H9 (cell line): ENCODE measurements around the gene PPTC7. TPM values are rescaled to one million over a fixed set of nuclear protein-coding genes. Genes with fewer than 3 reads are reported as not detected.

Experiments
- DNase-seq: peaks from one replicate; pipeline ENCODE4 v3.0.0-alpha.2; 2017
- H2AFZ ChIP-seq: one replicate; pipeline ENCODE4 v1.6.1; 2013; ENCODE audit warnings: mild to moderate bottlenecking, low read length, control low read depth, moderate library complexity
- H2AK5ac ChIP-seq: 2 replicates; pipeline ENCODE4 v1.6.1; 2013; ENCODE audit warnings: low read length, control low read depth, mixed read lengths; ENCODE audit not compliant: insufficient read length
- H2BK120ac ChIP-seq: one replicate; pipeline ENCODE4 v1.6.1; 2013; ENCODE audit warnings: low read depth, mild to moderate bottlenecking, low read length, control low read depth, inconsistent platforms; ENCODE audit not compliant: poor library complexity, severe bottlenecking
- H2BK12ac ChIP-seq: 2 replicates; pipeline ENCODE4 v1.6.1; 2013; ENCODE audit warnings: low read length, control low read depth, mixed read lengths, low read depth; ENCODE audit not compliant: insufficient read length
- H2BK15ac ChIP-seq: 2 replicates; pipeline ENCODE4 v1.6.1; 2013; ENCODE audit warnings: low read depth, low read length, control low read depth
- H2BK20ac ChIP-seq: one replicate; pipeline ENCODE4 v1.6.1; 2013; ENCODE audit warnings: low read depth, mild to moderate bottlenecking, low read length, control low read depth, inconsistent platforms; ENCODE audit not compliant: poor library complexity, severe bottlenecking
- H2BK5ac ChIP-seq: 2 replicates; pipeline ENCODE4 v1.6.1; 2013; ENCODE audit warnings: low read length, control low read depth, mixed read lengths; ENCODE audit not compliant: insufficient read length
- H3K14ac ChIP-seq: 2 replicates; pipeline ENCODE4 v1.6.1; 2013; ENCODE audit warnings: low read length, control low read depth; ENCODE audit not compliant: insufficient read depth
- H3K18ac ChIP-seq: 2 replicates; pipeline ENCODE4 v1.6.1; 2013; ENCODE audit warnings: low read depth, mild to moderate bottlenecking, mixed read lengths, low read length, control low read depth; ENCODE audit not compliant: insufficient read length
- H3K23ac ChIP-seq: 2 replicates; pipeline ENCODE4 v1.6.1; 2013; ENCODE audit warnings: low read length, control low read depth, mixed read lengths, low read depth; ENCODE audit not compliant: insufficient read length
- H3K23me2 ChIP-seq: 2 replicates; pipeline ENCODE4 v1.6.1; 2013; ENCODE audit warnings: low read depth, mild to moderate bottlenecking, mixed read lengths, low read length, control low read depth; ENCODE audit not compliant: insufficient read length, poor library complexity, severe bottlenecking
- H3K27ac ChIP-seq: 2 replicates; pipeline ENCODE4 v1.5.1; 2013; ENCODE audit warnings: low read length, control low read depth, mixed read lengths, low read depth; ENCODE audit not compliant: insufficient read length
- H3K27me3 ChIP-seq: 2 replicates; pipeline ENCODE4 v1.6.1; 2013; ENCODE audit warnings: low read length, control low read depth, inconsistent platforms; ENCODE audit not compliant: insufficient read depth
- H3K4ac ChIP-seq: 2 replicates; pipeline ENCODE4 v1.6.1; 2013; ENCODE audit warnings: low read depth, mild to moderate bottlenecking, control low read depth, inconsistent platforms, low read length, moderate library complexity
- H3K4me1 ChIP-seq: 2 replicates; pipeline ENCODE4 v1.6.1; 2013; ENCODE audit warnings: low read length, control low read depth, inconsistent platforms; ENCODE audit not compliant: insufficient read depth
- H3K4me2 ChIP-seq: 2 replicates; pipeline ENCODE4 v1.6.1; 2013; ENCODE audit warnings: low read length, control low read depth, mixed read lengths; ENCODE audit not compliant: insufficient read length, insufficient read depth
- H3K56ac ChIP-seq: 2 replicates; pipeline ENCODE4 v1.6.1; 2013; ENCODE audit warnings: low read depth, mild to moderate bottlenecking, mixed read lengths, low read length, control low read depth; ENCODE audit not compliant: insufficient read length
- H3K79me1 ChIP-seq: 2 replicates; pipeline ENCODE4 v1.6.1; 2013; ENCODE audit warnings: low read depth, mild to moderate bottlenecking, moderate library complexity, low read length, control low read depth, inconsistent platforms; ENCODE audit not compliant: insufficient read depth, poor library complexity, severe bottlenecking
- H3K79me2 ChIP-seq: 2 replicates; pipeline ENCODE4 v1.6.1; 2013; ENCODE audit warnings: low read length, control low read depth, inconsistent platforms; ENCODE audit not compliant: insufficient read depth
- H3K9ac ChIP-seq: 2 replicates; pipeline ENCODE4 v1.6.1; 2013; ENCODE audit warnings: low read length, control low read depth, mixed read lengths; ENCODE audit not compliant: insufficient read length; ENCODE audit errors: extremely low read depth
- H3K9me3 ChIP-seq: one replicate; pipeline ENCODE4 v1.6.1; 2013; ENCODE audit warnings: low read depth, low read length, inconsistent platforms; ENCODE audit not compliant: control insufficient read depth
- H3T11ph ChIP-seq: one replicate; pipeline ENCODE4 v1.6.1; 2013; ENCODE audit warnings: mild to moderate bottlenecking, low read length, control low read depth, inconsistent platforms
- H4K20me1 ChIP-seq: one replicate; pipeline ENCODE4 v1.6.1; 2013; ENCODE audit not compliant: control insufficient read depth, insufficient read length, insufficient read depth
- H4K5ac ChIP-seq: 2 replicates; pipeline ENCODE4 v1.6.1; 2013; ENCODE audit warnings: low read depth, mild to moderate bottlenecking, mixed read lengths, low read length, control low read depth; ENCODE audit not compliant: insufficient read length
- H4K8ac ChIP-seq: replicated peaks from 2 replicates; pipeline ENCODE4 v1.6.1; 2013; ENCODE audit warnings: low read length, control low read depth, mixed read lengths, low read depth; ENCODE audit not compliant: insufficient read length
- H4K91ac ChIP-seq: 2 replicates; pipeline ENCODE4 v1.6.1; 2013; ENCODE audit warnings: low read depth, mild to moderate bottlenecking, moderate library complexity, mixed read lengths, low read length, control low read depth; ENCODE audit not compliant: insufficient read length
- H3K27ac Mint-ChIP-seq, 3 experiments: 2 replicates in 2 of 3; 3 replicates in 1 of 3; pipeline ENCODE4 v1.8.0; 2020 to 2021; ENCODE audit warnings: mixed read lengths in 3 of 3, mild to moderate bottlenecking in 1 of 3, moderate library complexity in 1 of 3
- H3K27me3 Mint-ChIP-seq: 2 replicates; pipeline ENCODE4 v1.8.0; 2021; ENCODE audit warnings: low read depth, mild to moderate bottlenecking, moderate library complexity, mixed read lengths
- H3K36me3 Mint-ChIP-seq, 3 experiments: 2 replicates in 2 of 3; 3 replicates in 1 of 3; pipeline ENCODE4 v1.8.0; 2020 to 2021; ENCODE audit warnings: low read depth in 3 of 3, mixed read lengths in 3 of 3; ENCODE audit not compliant: insufficient read depth in 1 of 3
- H3K4me1 Mint-ChIP-seq, 2 experiments: 2 replicates each; pipeline ENCODE4 v1.8.0; 2020; ENCODE audit warnings: mixed read lengths in 2 of 2
- H3K4me3 Mint-ChIP-seq, 2 experiments: 2 replicates in 1 of 2; 3 replicates in 1 of 2; pipeline ENCODE4 v1.8.0; 2020 to 2021; ENCODE audit warnings: mild to moderate bottlenecking in 2 of 2, mixed read lengths in 2 of 2, moderate library complexity in 1 of 2
- H3K9me3 Mint-ChIP-seq, 2 experiments: 2 replicates in 1 of 2; 3 replicates in 1 of 2; pipeline ENCODE4 v1.8.0; 2020; ENCODE audit warnings: mild to moderate bottlenecking in 2 of 2, mixed read lengths in 2 of 2, moderate library complexity in 1 of 2
- CTCF ChIP-seq: fragments of 200-600 bp; sonication (generic); conservative IDR thresholded peaks from 3 replicates; pipeline ENCODE4 v1.8.0; 2021; ENCODE audit warnings: antibody characterized with exemption, mild to moderate bottlenecking
- WGBS: extraction: QIAGEN DNeasy Blood & Tissue Kit; methylation state at CpG from one replicate; pipeline ENCODE4 v1.1.7; 2013; ENCODE audit warnings: missing lambda C conversion rate, low lambda C conversion rate, mixed read lengths; ENCODE audit not compliant: insufficient read length; ENCODE audit errors: extremely low coverage; 5-methylcytosine and 5-hydroxymethylcytosine counted together
- total RNA-seq: library from RNA; stranded (reverse); gene quantifications from 2 replicates; pipeline ENCODE4 v1.2.1, GENCODE V29; 2021

The PPTC7 gene
- total RNA-seq, 1 experiment from 2014 or later = 15.8 TPM

- Histone ChIP-seq H3K4me2 (no peak overlapping the region), H3K4ac (no peak overlapping the region)
Observed at GRCh38 chr12:110531741-110532333, 51.3 kb downstream of the PPTC7 start.

More at GRCh38 chr12:110531741-110532333, 51.3 kb downstream of the PPTC7 start:
- Mint-ChIP-seq H3K27me3 (peaks cover 1% of the 10 kb centered on the region; the same call in 1 of the 2 replicates), H3K4me3 (no peak overlapping the region), H3K36me3 (peaks cover 0 to 17% (median 5%) of the 10 kb centered on the region in 3 experiments; a peak in 5 of 7 replicates), H3K4me1 (peaks cover 12 to 16% of the 10 kb centered on the region in 2 experiments), H3K9me3 (no peaks in the 10 kb centered on the region), H3K27ac (no peak overlapping the region)
- H4K5ac ChIP-seq = no peak overlapping the region
- no peak overlapping the region for H3K18ac ChIP-seq
- no peaks in the 10 kb centered on the region for H3K27me3 ChIP-seq
- H4K91ac ChIP-seq = no peak overlapping the region
- H3K23ac ChIP-seq = no peak overlapping the region
- H2BK120ac ChIP-seq = no peak overlapping the region
- TF ChIP-seq CTCF = no peak
- no peak overlapping the region for H4K8ac ChIP-seq
- no peak overlapping the region for H3K56ac ChIP-seq
- no peaks in the 10 kb centered on the region for H3K79me1 ChIP-seq
- DNase-seq = no peak
- no peaks in the 10 kb centered on the region for H3K79me2 ChIP-seq
- H3K4me1 ChIP-seq = no peaks in the 10 kb centered on the region; the same call in 1 of the 2 replicates
- H3K9ac ChIP-seq = no peak overlapping the region
- H2BK5ac ChIP-seq = no peak overlapping the region
- no peak overlapping the region for H2AFZ ChIP-seq
- H3K9me3 ChIP-seq = no peaks in the 10 kb centered on the region
- no peak overlapping the region for H2BK20ac ChIP-seq
- no peak overlapping the region for H2BK15ac ChIP-seq
- no peak overlapping the region for H2AK5ac ChIP-seq
- no peak overlapping the region for H3K27ac ChIP-seq
- WGBS = no CpG with 5 or more reads among the region's 2 CpGs
- H3K23me2 ChIP-seq = no peaks in the 10 kb centered on the region
- H2BK12ac ChIP-seq = no peak overlapping the region
- H4K20me1 ChIP-seq = no peaks in the 10 kb centered on the region
- H3K14ac ChIP-seq = no peak overlapping the region
- no peak overlapping the region for H3T11ph ChIP-seq
